Stimulated activated CD8-positive, alpha-beta memory T cell treated with anti-CD3 and anti-CD28 coated beads, Interleukin-12 subunit alpha, Interleukin-12 subunit beta, amount 100 ng/mL, for 1 hour (primary cell): Measurements from ENCODE around the gene BCAS3.

Experiments
- DNase-seq: peaks from one replicate; pipeline ENCODE4 v3.0.0-alpha.2; 2020; ENCODE audit warnings: low read depth

BCAS3 gene

GRCh38 chr17:61323003-61323908 is 645.6 kb downstream of the BCAS3 start:
- DNase-seq: no peak

GRCh38 chr17:61323909-61324868 is 646.5 kb downstream of the BCAS3 start:
- DNase-seq: no peak

DNA sequence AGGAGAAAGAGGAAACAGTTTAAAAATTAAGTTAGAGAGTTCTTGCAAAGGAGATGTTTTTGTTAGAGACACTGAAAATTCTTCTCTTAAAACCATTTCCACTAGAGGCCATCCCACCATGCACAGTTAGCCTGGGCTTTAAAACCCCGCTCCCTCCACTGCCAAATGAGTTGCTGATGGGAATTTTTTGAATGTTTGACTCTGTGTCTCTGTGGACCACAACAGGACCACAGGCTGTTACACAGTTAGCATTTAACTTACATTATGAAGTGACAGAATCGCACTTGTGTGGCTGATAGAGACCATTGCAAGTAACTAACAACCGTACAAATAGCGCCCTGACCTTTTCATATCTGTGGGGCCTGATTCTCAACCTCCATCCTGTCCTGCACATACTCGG is 647.3 kb downstream of the BCAS3 start:
- no peak for DNase-seq

- no peak for DNase-seq
Observed at GRCh38 chr17:61325382-61326073, 647.9 kb downstream of the BCAS3 start.

GRCh38 chr17:61326330-61326729 is 648.7 kb downstream of the BCAS3 start:
- no peak for DNase-seq

DNA sequence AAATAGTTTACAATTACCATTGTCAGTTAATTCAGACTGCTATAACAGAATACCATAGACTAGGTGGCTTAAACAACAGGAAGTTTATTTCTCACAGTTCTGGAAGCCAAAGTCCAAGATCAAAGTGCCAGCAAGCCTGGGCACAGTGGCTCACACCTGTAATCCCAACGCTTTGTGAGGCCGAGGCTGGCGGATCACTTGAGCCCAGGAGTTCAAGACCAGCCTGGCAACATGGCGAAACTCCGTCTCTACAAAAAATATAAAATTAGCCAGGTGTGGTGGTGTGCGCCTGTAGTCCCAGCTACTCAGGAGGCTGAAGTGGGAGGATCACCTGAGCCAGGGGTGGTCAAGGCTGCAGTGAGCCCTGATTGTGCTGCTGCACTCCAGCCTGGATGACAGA is 650.7 kb downstream of the BCAS3 start:
- DNase-seq: no peak

- DNase-seq: no peak
Observed at GRCh38 chr17:61330174-61331150, 652.8 kb downstream of the BCAS3 start.

GRCh38 chr17:61331178-61331577 is 653.5 kb downstream of the BCAS3 start:
- no peak for DNase-seq

GRCh38 chr17:61331886-61332285 is 654.2 kb downstream of the BCAS3 start:
- no peak for DNase-seq

GRCh38 chr17:61333136-61333535 is 655.5 kb downstream of the BCAS3 start:
- DNase-seq: no peak

GRCh38 chr17:61334673-61335072 is 657.0 kb downstream of the BCAS3 start:
- DNase-seq: no peak

- no peak for DNase-seq
Observed at GRCh38 chr17:61335105-61335844, 657.6 kb downstream of the BCAS3 start.

DNA sequence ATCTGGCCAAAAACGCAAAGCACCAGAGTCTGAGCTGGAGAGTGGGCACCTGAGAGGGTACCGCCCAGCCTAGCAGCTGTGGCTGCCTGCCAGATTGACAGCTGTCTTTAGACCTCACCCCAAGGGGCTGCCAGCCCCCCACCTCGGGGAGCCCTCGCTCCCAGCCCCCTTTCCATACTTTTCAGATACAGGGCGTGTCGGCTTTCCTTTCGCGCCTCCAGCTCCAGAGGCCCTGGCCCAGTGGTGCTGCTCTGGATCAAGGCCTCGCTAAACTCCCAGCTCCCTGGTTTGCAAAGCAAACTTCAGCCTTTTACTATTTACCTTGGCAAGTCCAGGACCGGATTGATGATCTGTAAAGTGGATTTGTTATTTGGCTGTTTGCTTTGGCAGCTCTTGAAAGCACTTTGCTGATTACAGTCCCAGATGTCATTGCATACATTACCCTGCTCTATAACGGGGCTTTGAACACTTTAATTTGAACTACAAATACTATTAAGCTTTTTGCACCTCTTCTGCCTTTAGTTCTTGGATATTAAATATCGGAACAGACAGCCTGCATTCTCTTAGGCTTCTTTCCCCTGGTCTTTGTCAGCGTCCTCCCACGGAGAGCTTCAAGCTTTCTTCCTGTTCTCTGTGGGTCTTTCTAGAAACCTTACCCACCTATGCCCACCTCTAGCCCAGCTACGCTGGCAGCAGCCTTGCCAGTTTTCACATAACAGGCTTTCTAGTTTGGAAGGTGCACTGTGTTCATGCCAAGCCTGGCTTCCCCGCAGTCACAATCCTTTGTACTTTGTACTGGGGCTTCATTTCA is 658.4 kb downstream of the BCAS3 start:
- no peak for DNase-seq

GRCh38 chr17:61337290-61337689 is 659.6 kb downstream of the BCAS3 start:
- no peak for DNase-seq

- no peak for DNase-seq
Observed at GRCh38 chr17:61338000-61338798, 660.5 kb downstream of the BCAS3 start.

- no peak for DNase-seq
Observed at GRCh38 chr17:61338874-61339478, 661.3 kb downstream of the BCAS3 start.

GRCh38 chr17:61340431-61341209 is 663.0 kb downstream of the BCAS3 start:
- no peak for DNase-seq
